Measurements from ENCODE around the gene UPK3A. TPM values are rescaled to one million over a fixed set of nuclear protein-coding genes. Genes with fewer than 3 reads are reported as not detected.
A peak's percentile ranks its signal among the peaks of the same experiment; 100 is the strongest.

The UPK3A gene
- total and polyA plus RNA-seq, 2 experiments from 2014 or later: 0.47 TPM; not detected in 1

GRCh38 chr22:45310977-45311531 lies 26.3 kb downstream of the UPK3A start:
- Histone ChIP-seq H3F3A (replicated peaks; ENCODE audit: low read depth) (peaks cover 14% of the 10 kb centered on the region), H3K4me2 (peak overlapping the region; percentile 97), H3K27me3 (ENCODE audit: insufficient read depth) (no peaks in the 10 kb centered on the region; the same call in 1 of the 2 replicates), H3K4me1 (ENCODE audit: insufficient read depth) (peaks cover 20% of the 10 kb centered on the region), H3K36me3 (ENCODE audit: insufficient read depth) (no peaks in the 10 kb centered on the region), H4K20me1 (replicated peaks; ENCODE audit: insufficient read depth) (peaks cover 12% of the 10 kb centered on the region), H3K79me2 (replicated peaks; ENCODE audit: insufficient read depth) (peaks cover 54% of the 10 kb centered on the region), H3K27ac (ENCODE audit: low read depth) (no peak overlapping the region), H2AFZ (no peak overlapping the region), H3K9me2 (ENCODE audit: insufficient read depth) (0 out of 2 replicates have a peak, but pooled peaks cover 3% of the 10 kb centered on the region), H3K4me3 (peak overlapping the region; percentile 95)
- H3K4me3 Mint-ChIP-seq: peak overlapping the region; percentile 84
- H3K27me3 Mint-ChIP-seq (ENCODE audit: insufficient read depth, low read depth, poor library complexity): peaks cover 23% of the 10 kb centered on the region
- TF ChIP-seq EZH2 (IDR thresholded peaks at IDR 0.05; ENCODE audit: low read depth, unreplicated experiment) (no peak), CREB1 (CRISPR knock-in tag; IDR thresholded peaks at IDR 0.05; ENCODE audit: low read depth) (no peak), STAT1 (IDR thresholded peaks at IDR 0.05; ENCODE audit: unreplicated experiment) (no peak), EZH2phosphoT487 (IDR thresholded peaks at IDR 0.05; ENCODE audit: unreplicated experiment) (no peak), JUNB (IDR thresholded peaks at IDR 0.05; ENCODE audit: unreplicated experiment) (no peak)
- TF ChIP-seq, protein P1, sequence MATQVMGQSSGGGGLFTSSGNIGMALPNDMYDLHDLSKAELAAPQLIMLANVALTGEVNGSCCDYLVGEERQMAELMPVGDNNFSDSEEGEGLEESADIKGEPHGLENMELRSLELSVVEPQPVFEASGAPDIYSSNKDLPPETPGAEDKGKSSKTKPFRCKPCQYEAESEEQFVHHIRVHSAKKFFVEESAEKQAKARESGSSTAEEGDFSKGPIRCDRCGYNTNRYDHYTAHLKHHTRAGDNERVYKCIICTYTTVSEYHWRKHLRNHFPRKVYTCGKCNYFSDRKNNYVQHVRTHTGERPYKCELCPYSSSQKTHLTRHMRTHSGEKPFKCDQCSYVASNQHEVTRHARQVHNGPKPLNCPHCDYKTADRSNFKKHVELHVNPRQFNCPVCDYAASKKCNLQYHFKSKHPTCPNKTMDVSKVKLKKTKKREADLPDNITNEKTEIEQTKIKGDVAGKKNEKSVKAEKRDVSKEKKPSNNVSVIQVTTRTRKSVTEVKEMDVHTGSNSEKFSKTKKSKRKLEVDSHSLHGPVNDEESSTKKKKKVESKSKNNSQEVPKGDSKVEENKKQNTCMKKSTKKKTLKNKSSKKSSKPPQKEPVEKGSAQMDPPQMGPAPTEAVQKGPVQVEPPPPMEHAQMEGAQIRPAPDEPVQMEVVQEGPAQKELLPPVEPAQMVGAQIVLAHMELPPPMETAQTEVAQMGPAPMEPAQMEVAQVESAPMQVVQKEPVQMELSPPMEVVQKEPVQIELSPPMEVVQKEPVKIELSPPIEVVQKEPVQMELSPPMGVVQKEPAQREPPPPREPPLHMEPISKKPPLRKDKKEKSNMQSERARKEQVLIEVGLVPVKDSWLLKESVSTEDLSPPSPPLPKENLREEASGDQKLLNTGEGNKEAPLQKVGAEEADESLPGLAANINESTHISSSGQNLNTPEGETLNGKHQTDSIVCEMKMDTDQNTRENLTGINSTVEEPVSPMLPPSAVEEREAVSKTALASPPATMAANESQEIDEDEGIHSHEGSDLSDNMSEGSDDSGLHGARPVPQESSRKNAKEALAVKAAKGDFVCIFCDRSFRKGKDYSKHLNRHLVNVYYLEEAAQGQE (IDR thresholded peaks at IDR 0.05; ENCODE audit: unreplicated experiment): no peak
- TF ChIP-seq, protein P2, sequence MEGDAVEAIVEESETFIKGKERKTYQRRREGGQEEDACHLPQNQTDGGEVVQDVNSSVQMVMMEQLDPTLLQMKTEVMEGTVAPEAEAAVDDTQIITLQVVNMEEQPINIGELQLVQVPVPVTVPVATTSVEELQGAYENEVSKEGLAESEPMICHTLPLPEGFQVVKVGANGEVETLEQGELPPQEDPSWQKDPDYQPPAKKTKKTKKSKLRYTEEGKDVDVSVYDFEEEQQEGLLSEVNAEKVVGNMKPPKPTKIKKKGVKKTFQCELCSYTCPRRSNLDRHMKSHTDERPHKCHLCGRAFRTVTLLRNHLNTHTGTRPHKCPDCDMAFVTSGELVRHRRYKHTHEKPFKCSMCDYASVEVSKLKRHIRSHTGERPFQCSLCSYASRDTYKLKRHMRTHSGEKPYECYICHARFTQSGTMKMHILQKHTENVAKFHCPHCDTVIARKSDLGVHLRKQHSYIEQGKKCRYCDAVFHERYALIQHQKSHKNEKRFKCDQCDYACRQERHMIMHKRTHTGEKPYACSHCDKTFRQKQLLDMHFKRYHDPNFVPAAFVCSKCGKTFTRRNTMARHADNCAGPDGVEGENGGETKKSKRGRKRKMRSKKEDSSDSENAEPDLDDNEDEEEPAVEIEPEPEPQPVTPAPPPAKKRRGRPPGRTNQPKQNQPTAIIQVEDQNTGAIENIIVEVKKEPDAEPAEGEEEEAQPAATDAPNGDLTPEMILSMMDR (conservative IDR thresholded peaks at IDR 0.05; ENCODE audit: low read depth in 2 of 2): no peak
- TF ChIP-seq, protein P3, sequence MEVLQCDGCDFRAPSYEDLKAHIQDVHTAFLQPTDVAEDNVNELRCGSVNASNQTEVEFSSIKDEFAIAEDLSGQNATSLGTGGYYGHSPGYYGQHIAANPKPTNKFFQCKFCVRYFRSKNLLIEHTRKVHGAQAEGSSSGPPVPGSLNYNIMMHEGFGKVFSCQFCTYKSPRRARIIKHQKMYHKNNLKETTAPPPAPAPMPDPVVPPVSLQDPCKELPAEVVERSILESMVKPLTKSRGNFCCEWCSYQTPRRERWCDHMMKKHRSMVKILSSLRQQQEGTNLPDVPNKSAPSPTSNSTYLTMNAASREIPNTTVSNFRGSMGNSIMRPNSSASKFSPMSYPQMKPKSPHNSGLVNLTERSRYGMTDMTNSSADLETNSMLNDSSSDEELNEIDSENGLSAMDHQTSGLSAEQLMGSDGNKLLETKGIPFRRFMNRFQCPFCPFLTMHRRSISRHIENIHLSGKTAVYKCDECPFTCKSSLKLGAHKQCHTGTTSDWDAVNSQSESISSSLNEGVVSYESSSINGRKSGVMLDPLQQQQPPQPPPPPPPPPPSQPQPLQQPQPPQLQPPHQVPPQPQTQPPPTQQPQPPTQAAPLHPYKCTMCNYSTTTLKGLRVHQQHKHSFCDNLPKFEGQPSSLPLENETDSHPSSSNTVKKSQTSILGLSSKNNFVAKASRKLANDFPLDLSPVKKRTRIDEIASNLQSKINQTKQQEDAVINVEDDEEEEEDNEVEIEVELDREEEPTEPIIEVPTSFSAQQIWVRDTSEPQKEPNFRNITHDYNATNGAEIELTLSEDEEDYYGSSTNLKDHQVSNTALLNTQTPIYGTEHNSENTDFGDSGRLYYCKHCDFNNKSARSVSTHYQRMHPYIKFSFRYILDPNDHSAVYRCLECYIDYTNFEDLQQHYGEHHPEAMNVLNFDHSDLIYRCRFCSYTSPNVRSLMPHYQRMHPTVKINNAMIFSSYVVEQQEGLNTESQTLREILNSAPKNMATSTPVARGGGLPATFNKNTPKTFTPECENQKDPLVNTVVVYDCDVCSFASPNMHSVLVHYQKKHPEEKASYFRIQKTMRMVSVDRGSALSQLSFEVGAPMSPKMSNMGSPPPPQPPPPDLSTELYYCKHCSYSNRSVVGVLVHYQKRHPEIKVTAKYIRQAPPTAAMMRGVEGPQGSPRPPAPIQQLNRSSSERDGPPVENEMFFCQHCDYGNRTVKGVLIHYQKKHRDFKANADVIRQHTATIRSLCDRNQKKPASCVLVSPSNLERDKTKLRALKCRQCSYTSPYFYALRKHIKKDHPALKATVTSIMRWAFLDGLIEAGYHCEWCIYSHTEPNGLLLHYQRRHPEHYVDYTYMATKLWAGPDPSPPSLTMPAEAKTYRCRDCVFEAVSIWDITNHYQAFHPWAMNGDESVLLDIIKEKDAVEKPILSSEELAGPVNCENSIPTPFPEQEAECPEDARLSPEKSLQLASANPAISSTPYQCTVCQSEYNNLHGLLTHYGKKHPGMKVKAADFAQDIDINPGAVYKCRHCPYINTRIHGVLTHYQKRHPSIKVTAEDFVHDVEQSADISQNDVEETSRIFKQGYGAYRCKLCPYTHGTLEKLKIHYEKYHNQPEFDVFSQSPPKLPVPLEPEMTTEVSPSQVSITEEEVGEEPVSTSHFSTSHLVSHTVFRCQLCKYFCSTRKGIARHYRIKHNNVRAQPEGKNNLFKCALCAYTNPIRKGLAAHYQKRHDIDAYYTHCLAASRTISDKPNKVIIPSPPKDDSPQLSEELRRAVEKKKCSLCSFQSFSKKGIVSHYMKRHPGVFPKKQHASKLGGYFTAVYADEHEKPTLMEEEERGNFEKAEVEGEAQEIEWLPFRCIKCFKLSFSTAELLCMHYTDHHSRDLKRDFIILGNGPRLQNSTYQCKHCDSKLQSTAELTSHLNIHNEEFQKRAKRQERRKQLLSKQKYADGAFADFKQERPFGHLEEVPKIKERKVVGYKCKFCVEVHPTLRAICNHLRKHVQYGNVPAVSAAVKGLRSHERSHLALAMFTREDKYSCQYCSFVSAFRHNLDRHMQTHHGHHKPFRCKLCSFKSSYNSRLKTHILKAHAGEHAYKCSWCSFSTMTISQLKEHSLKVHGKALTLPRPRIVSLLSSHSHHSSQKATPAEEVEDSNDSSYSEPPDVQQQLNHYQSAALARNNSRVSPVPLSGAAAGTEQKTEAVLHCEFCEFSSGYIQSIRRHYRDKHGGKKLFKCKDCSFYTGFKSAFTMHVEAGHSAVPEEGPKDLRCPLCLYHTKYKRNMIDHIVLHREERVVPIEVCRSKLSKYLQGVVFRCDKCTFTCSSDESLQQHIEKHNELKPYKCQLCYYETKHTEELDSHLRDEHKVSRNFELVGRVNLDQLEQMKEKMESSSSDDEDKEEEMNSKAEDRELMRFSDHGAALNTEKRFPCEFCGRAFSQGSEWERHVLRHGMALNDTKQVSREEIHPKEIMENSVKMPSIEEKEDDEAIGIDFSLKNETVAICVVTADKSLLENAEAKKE (CRISPR knock-in tag; IDR thresholded peaks at IDR 0.05): no peak
- no peaks in the 10 kb centered on the region for H3K9me3 Mint-ChIP-seq
- peaks cover 6% of the 10 kb centered on the region; the same call in 2 of the 3 replicates for H3K36me3 Mint-ChIP-seq (ENCODE audit: low read depth)
- no peak overlapping the region for H3K27ac Mint-ChIP-seq
- no peak for ATAC-seq
- H3K4me1 Mint-ChIP-seq: peaks cover 30% of the 10 kb centered on the region
- DNase-seq (ENCODE audit: low spot score): no peak

Data from GM23338 (cell line).